ENCODE measurements around the gene CLPSL1.

CLPSL1 gene

GRCh38 chr6:35759426-35759825, 21.4 kb upstream of the CLPSL1 start:
- DNase-seq, result no peak

GRCh38 chr6:35765739-35766138, 15.1 kb upstream of the CLPSL1 start:
- DNase-seq, result no peak

GRCh38 chr6:35769211-35769610, 11.6 kb upstream of the CLPSL1 start:
- no peak for DNase-seq

- DNase-seq, result no peak
Observed at GRCh38 chr6:35771343-35771627, 9.5 kb upstream of the CLPSL1 start.

GRCh38 chr6:35774116-35774794, 6.6 kb upstream of the CLPSL1 start:
- DNase-seq, result no peak

- DNase-seq, result no peak
Observed at GRCh38 chr6:35775031-35775430, 5.8 kb upstream of the CLPSL1 start.

GRCh38 chr6:35776364-35777215, 4.2 kb upstream of the CLPSL1 start, which contains the start of gene CLPSL2:
Gene CLPSL2 (plus strand): TSS chr6:35776598. CDS start chr6:35776619, 21 bp downstream.
- no peak for DNase-seq

GRCh38 chr6:35777356-35778102, 3.3 kb upstream of the CLPSL1 start:
- DNase-seq, result no peak

GRCh38 chr6:35778437-35778836, 2.4 kb upstream of the CLPSL1 start:
- DNase-seq, result no peak

GRCh38 chr6:35781290-35781689, 471 bp downstream of the CLPSL1 start:
- DNase-seq, result no peak

- no peak for DNase-seq
Observed at GRCh38 chr6:35782424-35782823, 1.6 kb downstream of the CLPSL1 start.

GRCh38 chr6:35784200-35784599, 3.4 kb downstream of the CLPSL1 start:
- no peak for DNase-seq

GRCh38 chr6:35786272-35786671, 5.5 kb downstream of the CLPSL1 start:
- no peak for DNase-seq

GRCh38 chr6:35786810-35787209, 6.0 kb downstream of the CLPSL1 start:
- no peak for DNase-seq

- DNase-seq, result no peak
Observed at GRCh38 chr6:35787266-35788218, 6.7 kb downstream of the CLPSL1 start.

- DNase-seq, result no peak
Observed at GRCh38 chr6:35788423-35788982, 7.7 kb downstream of the CLPSL1 start.

GRCh38 chr6:35790683-35791082, 9.9 kb downstream of the CLPSL1 start:
- no peak for DNase-seq

GRCh38 chr6:35794536-35795452, 14.0 kb downstream of the CLPSL1 start:
- no peak for DNase-seq

GRCh38 chr6:35795453-35796071, 14.7 kb downstream of the CLPSL1 start:
- DNase-seq, result no peak

- DNase-seq, result no peak
Observed at GRCh38 chr6:35796236-35796635, 15.4 kb downstream of the CLPSL1 start.

Measured in T-helper 1 cell (primary cell).